AG10803 (cell line): ENCODE measurements around the gene TP73.

Experiments
- DNase-seq: peaks from one replicate; pipeline ENCODE4 v3.0.0; 2010; ENCODE audit warnings: low read depth
- H3K4me3 ChIP-seq: 2 replicates; pipeline ENCODE4 v1.5.1; 2011; ENCODE audit warnings: mild to moderate bottlenecking, low read length, control low read depth
- TF ChIP-seq, protein P1 (sequence below): conservative IDR thresholded peaks from 2 replicates; pipeline ENCODE4 v1.5.1; 2011; ENCODE audit warnings: mild to moderate bottlenecking, low read length, control low read depth, inconsistent platforms

TP73 gene

GRCh38 chr1:3762151-3762872, 110.0 kb downstream of the TP73 start:
- TF ChIP-seq, protein P1, sequence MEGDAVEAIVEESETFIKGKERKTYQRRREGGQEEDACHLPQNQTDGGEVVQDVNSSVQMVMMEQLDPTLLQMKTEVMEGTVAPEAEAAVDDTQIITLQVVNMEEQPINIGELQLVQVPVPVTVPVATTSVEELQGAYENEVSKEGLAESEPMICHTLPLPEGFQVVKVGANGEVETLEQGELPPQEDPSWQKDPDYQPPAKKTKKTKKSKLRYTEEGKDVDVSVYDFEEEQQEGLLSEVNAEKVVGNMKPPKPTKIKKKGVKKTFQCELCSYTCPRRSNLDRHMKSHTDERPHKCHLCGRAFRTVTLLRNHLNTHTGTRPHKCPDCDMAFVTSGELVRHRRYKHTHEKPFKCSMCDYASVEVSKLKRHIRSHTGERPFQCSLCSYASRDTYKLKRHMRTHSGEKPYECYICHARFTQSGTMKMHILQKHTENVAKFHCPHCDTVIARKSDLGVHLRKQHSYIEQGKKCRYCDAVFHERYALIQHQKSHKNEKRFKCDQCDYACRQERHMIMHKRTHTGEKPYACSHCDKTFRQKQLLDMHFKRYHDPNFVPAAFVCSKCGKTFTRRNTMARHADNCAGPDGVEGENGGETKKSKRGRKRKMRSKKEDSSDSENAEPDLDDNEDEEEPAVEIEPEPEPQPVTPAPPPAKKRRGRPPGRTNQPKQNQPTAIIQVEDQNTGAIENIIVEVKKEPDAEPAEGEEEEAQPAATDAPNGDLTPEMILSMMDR, result no peak
- no peak for DNase-seq
- no peak overlapping the region for H3K4me3 ChIP-seq

GRCh38 chr1:3762873-3763228, 110.5 kb downstream of the TP73 start:
- no peak overlapping the region for H3K4me3 ChIP-seq
- TF ChIP-seq, protein P1, result no peak
- no peak for DNase-seq

GRCh38 chr1:3763351-3764125, 111.2 kb downstream of the TP73 start:
- TF ChIP-seq, protein P1, result no peak
- H3K4me3 ChIP-seq, result no peak overlapping the region
- no peak for DNase-seq

- TF ChIP-seq, protein P1, result no peak
- DNase-seq, result no peak
- H3K4me3 ChIP-seq, result no peak overlapping the region
Observed at GRCh38 chr1:3767328-3767925, 115.1 kb downstream of the TP73 start.

GRCh38 chr1:3768811-3769390, 116.6 kb downstream of the TP73 start:
- no peak for DNase-seq
- TF ChIP-seq, protein P1, result no peak
- no peak overlapping the region for H3K4me3 ChIP-seq

DNA sequence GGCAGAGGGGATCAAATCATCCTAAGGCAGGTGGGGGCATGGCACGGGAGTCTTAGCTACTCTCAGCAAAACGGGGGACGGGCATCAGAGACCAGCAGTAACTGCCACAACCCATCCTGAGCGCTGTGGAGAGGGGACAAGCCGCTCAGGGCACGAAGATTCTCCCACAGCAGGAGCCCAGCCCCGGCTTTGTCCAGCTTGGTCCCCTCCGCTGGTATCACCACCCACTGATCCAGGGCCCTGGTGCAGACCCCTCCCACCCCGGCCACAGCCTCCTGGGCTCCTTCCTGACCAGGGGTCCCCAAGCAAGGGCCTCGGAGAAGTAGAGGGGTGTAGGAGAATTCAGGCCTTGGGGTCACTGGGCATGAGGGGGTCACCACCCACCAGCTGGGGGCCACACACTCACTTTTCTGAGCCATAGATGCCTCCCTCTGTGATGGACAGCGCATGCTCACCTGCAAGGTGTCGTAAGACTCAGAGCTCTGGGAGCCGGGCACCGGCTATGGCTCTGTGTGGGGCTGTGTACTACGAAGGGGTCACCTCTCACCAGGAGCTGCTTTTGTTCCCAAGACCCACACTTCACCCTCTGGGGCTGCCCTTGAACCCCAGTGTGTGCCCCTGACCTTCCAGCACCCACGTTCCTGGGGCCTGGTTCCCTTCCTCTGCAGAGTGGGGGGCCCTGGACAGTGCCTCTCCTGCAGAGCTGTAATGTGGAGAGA, 117.9 kb downstream of the TP73 start:
- H3K4me3 ChIP-seq, result no peak overlapping the region
- no peak for DNase-seq
- TF ChIP-seq, protein P1, result no peak
